HG03064 (cell line): ENCODE data around the gene RAB25.

Source experiments
- ATAC-seq: cut with Tn5 transposase; IDR thresholded peaks from one replicate; pipeline ENCODE4 v1.9.1; 2021; ENCODE audit warnings: low read depth; ENCODE audit not compliant: unreplicated experiment

RAB25 gene

DNA sequence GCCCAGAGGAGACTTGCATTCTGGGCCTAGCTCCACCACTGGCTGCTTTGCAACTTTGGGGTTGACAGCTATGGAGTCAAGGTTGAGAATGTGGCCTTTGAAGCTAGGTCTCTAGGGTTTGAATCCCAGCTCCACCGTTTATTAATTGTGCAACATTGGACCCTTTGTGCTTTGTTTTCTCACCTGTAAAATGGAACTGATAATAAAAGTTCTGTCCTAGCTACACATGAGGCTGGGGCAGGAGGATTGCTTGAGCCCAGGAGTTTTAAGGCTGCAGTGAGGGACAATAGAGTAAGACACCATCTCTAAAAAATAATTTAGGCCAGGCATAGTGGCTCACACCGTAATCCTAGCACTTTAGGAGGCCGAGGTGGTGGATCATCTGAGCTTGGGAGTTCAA lies 38.3 kb downstream of the RAB25 start:
- no peak for ATAC-seq

- no peak for ATAC-seq
Observed at GRCh38 chr1:156100205-156100995, 39.4 kb downstream of the RAB25 start.

DNA sequence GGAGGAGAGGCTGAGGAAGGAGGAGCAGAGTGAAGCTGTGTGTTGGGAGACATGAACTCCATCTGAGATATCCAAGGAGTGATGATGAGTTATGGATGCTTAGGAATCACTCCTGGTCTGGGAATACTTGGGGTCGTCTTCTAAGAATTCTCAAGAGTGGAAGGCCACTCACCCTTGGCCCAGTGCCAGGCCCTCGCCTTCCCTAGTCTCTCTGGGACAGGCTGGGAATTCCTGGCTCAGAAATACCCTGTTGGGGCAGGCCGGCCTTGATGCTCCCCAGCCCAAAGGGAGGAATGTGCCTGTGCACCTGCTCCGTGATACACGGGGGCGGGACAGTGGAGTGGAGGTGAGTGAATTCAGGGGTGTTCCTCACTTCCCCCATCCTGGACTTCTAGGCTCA lies 40.9 kb downstream of the RAB25 start:
- ATAC-seq, result no peak

DNA sequence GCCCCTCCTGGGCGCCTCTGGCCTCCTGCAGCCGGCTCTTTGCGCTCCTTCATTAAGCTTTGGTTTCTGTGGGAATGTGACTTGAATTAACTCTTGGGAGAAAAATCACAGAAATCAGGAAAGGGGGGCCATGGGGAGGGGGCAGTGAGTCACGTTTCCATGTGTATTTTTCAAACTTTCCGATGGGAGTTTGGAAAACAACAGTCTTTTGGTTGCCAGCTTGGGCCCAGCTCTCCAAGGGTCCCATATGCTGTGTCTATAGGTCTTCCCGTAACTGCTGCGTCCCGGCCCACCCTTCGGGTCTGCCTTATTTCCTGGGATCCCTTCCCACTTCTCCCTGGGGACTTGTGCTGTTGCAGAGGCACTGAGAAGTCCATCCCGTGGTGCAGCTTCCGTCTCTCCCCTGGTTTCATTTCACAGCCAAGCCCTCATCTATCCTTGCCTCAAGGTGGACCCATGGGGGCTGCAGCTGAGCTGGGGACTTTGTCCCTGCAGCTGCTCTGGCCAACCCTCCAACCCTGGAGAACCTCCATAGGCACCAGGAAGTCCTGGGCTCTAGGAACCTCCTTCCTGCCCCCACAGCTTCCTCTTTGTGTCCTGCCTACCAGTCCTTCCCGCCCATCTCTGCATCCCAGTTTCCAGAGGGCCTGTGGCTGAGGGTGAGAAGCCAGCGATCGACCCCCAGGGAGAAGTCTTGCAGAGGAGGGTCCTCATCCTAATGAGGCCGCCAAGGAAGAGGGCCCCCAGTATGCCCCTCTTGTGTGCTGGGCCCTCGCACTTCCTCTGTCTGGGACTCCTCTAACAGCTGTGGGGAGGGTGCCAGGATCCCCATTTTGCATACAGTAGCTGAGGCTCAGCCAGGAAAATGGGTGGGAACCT lies 41.9 kb downstream of the RAB25 start:
- ATAC-seq, result no peak

GRCh38 chr1:156103521-156103947 lies 42.6 kb downstream of the RAB25 start:
- no peak for ATAC-seq

GRCh38 chr1:156104065-156104810 lies 43.3 kb downstream of the RAB25 start:
- no peak for ATAC-seq

DNA sequence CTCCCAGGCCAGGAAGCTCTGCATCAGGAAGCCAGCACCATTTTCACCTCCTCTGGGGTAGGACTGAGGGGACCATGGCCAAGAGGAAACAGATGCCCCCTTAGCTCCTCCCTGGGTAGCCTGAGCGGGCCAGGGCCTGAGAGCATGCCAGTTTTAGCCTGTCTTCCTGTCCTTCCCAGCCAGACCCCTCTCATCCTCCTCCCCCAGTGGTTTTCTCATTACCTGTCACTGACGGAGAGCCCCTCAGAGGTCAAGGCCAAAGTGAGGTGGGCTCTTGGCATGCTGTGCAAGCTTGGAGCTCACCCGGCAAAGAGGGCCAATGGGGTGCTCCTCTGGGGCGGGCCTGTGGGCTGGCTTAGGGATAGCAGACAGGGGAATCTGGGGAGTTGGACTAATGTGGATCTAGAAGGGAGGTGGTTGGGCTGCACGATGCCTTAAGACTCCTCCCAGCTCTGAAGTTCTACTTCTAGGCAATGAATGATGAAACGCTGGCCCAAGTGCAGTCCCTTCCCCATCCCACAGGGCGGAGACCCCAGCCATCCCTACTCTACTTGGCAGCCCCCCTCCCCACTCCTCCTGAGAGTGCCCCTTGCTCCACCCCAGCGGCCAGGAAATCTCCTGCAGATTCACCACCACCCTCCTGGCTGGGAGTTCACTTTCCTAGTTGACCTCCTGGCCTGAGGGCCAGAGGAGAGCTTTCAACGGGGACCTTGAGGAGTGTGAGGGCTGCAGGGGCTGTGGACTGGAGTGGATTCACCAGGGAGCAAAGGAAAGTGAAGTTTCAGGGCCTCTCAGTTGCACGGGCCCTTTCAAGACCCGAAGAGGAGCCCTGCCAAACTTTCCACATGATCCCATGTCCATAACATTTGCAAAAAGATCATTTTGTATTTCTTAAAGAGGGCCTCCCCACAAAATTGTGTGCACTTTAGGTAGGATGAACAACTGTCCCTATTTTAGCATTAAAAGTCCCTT lies 44.2 kb downstream of the RAB25 start:
- no peak for ATAC-seq

- no peak for ATAC-seq
Observed at GRCh38 chr1:156106624-156107488, 45.9 kb downstream of the RAB25 start.

DNA sequence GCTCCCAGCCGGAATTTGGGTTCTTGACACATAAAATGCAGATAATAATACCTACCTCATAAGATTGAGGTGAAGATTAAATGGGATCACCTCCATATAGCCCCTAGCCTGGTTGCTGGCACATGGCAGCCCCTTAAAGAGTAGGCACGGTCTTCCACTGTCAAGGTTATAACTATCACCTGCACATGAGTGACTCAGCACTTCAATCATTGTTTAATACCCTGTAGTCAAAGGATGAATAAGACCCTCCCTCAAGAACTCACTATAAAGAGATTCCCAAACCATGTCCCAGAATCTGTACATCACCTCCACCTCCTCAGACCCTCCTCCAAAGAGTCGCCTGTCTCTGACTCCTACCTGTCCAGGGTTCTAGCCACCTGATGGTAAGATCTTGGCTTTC lies 47.1 kb downstream of the RAB25 start:
- ATAC-seq, result no peak

- no peak for ATAC-seq
Observed at GRCh38 chr1:156108664-156109241, 47.8 kb downstream of the RAB25 start.

DNA sequence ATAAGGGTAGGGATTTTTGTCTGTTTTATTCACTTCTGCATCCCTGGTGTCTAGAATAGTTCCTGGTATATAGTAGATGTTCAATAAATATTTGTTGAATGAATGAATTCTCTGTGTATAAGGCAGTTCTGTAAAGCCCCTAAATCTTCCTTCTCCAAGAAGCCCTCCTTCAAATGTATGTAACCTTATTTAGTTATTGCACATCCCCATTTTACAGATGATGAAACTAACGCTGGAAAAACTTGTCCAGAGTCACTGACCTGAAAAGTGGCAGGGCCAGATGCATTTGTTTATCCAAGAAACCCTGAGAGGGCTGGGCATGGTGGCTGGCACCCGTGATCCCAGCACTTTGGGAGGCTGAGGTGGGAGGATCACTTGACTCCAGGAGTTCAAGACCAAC lies 49.3 kb downstream of the RAB25 start:
- no peak for ATAC-seq

DNA sequence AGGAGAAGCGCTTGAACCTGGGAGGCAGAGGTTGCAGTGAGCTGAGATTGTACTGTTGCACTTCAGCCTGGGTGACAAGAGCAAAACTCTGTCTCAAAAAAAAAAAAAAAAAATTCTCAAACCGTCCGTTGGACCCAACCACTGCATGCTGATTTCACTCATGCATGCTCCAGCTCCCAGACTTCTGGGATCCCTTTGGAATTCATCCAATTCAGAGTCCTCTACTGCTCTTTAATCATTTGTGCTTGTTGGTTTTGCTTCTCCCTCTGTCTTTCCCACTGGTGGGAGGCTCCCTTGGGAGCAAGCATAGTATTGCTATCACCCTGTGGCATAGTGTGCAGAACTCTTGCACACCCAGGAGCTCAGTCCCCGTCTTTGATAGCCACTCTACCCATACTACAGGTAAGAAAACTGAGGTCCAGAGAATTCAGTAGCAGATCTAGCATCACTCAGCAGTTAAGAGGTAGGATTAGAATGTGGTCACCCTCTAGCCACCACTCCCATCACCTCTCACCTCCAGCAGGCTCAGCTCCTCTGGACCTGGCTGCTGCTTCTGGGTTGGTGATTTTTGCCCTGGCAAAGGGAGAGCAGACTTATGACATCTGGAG lies 50.5 kb downstream of the RAB25 start:
- ATAC-seq, result no peak

DNA sequence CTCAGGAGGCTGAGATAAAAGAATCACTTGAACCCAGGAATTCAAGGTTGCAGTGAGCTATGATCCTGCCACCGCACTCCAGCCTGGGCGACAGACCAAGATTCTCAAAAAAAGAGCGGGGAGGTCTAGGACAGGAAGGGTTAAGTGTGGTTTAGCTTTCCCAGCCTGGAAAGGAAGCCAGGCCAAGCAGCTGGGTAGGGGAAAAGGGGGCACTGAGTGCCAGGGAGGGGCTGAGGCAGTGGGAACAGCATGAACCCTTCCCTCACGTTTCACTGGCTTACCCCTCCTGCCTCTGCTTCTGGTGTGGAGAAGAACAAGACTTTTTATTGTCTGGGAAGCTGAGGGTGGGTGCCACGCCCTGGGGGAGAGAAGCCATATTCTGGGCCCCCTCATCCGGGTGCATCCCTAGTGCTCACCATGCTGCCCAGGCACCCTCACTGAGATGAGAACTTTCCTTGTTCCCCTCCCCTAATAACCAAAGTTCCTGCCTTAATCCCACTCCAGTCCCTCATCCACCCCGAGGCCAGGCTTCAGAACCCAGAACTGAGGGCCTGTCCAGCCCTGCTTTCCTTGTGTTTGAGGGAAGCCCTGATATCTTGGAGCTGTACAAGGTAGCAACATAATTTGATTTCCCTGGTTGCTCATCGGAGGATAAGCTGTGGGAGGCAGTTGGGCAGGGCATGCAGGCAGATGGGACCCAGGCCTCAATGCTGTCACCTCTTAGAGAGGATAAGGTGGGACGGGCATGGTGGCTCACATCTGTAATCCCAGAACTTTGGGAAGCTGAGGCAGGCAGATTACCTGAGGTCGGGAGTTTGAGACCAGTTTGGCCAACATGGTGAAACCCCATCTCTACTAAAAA lies 51.5 kb downstream of the RAB25 start:
- no peak for ATAC-seq

- ATAC-seq, result no peak
Observed at GRCh38 chr1:156113282-156113950, 52.5 kb downstream of the RAB25 start.

DNA sequence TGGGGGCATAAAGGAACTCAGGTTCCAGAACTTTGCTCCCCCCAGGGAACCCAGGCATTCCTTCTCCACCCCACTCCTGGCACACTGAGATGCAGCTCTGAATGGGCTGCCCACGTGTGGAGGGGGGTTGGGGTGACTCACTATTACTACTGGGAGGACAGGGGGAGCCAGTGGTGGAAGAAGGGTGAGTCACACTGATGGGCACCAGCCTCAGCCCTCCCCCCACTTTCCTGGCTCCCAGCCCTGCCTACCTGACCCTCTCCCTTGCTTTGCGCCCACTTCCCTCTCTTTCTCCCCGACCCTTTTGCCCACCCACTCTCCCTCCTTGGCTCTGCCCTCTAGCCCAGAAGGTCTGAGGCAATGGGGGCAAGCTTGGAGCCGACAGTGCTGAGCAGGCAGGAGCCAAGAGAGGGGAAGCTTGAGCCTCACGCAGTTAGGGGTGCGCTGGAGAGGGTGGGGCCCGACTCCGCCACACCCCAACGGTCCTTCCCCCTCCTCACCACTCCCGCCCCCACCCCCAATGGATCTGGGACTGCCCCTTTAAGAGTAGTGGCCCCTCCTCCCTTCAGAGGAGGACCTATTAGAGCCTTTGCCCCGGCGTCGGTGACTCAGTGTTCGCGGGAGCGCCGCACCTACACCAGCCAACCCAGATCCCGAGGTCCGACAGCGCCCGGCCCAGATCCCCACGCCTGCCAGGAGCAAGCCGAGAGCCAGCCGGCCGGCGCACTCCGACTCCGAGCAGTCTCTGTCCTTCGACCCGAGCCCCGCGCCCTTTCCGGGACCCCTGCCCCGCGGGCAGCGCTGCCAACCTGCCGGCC lies 53.4 kb downstream of the RAB25 start, which contains the start of gene LMNA:
Gene LMNA (plus strand): TSS at position 611 of the 818 bp plus-strand sequence. CDS start 208 bp downstream, outside the sequence.
- ATAC-seq, result no peak
